D721Med (cell line): Measurements from ENCODE around the gene UBR7.

Source experiments
- DNase-seq: peaks from one replicate; pipeline ENCODE4 v3.0.0; 2011; ENCODE audit warnings: low spot score; ENCODE audit not compliant: insufficient read length
- FAIRE-seq: peaks from 2 replicates; lab custom pipeline; 2011; peaks lifted over from hg19 to GRCh38; lab: Jason Lieb, UNC
- CTCF ChIP-seq: IDR thresholded peaks from 2 replicates; pipeline ENCODE4 v1.5.1; 2012; ENCODE audit warnings: mild to moderate bottlenecking, control low read depth; ENCODE audit not compliant: insufficient read depth; ENCODE audit errors: missing control alignments

Gene UBR7

GRCh38 chr14:93185349-93185720 lies 21.7 kb upstream of the UBR7 start:
- TF ChIP-seq CTCF = no peak
- FAIRE-seq (no peak), DNase-seq (no peak)

GRCh38 chr14:93186466-93186865 lies 20.6 kb upstream of the UBR7 start:
- TF ChIP-seq CTCF = no peak
- FAIRE-seq (no peak), DNase-seq (no peak)

GRCh38 chr14:93186956-93187355 lies 20.1 kb upstream of the UBR7 start:
- TF ChIP-seq CTCF = no peak
- DNase-seq = no peak
- FAIRE-seq = no peak

- no peak for TF ChIP-seq CTCF
- FAIRE-seq = no peak
- no peak for DNase-seq
Observed at GRCh38 chr14:93195316-93195999, 11.6 kb upstream of the UBR7 start.

- TF ChIP-seq CTCF = no peak
- DNase-seq = peak; percentile 34
- no peak for FAIRE-seq
Observed at GRCh38 chr14:93199031-93199430, 8.0 kb upstream of the UBR7 start.

- TF ChIP-seq CTCF = no peak
- no peak for DNase-seq
- no peak for FAIRE-seq
Observed at GRCh38 chr14:93200553-93200952, 6.5 kb upstream of the UBR7 start.

- FAIRE-seq = no peak
- TF ChIP-seq CTCF = no peak
Observed at GRCh38 chr14:93201155-93201704, 5.8 kb upstream of the UBR7 start.

More at GRCh38 chr14:93201155-93201704, 5.8 kb upstream of the UBR7 start:
- no peak for DNase-seq
